ENCODE results near the gene FOXO3.
"Not testable (repeated sequence)": the region's sequence is repeated elsewhere in the genome, so short reads cannot be mapped to it uniquely, and the experiment has no call there.

FOXO3 gene

GRCh38 chr6:108630050-108630714, 69.5 kb downstream of the FOXO3 start:
- peak; percentile 31 for DNase-seq (ENCODE audit: low spot score)

DNA sequence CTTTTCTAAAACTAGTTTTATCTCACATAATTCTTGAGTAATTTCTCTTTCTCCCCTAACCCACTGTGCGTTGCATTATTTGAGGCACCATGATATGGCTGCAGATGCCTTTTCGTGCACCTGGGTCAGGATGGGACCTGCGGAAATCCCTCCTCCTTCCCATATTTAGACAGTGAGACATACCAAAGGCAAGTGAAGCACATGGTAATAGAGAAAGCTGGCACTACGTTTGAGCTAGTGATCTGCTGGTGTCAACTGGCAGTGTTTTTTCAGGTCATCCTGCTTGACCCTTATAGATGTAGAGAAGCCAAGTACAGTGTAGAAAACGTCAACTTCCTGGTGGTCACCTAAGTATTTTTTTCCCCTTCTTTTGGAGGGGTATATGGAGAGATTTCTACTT, 71.7 kb downstream of the FOXO3 start:
- no peak for DNase-seq (ENCODE audit: low spot score)

GRCh38 chr6:108633436-108633835, 72.7 kb downstream of the FOXO3 start:
- DNase-seq (ENCODE audit: low spot score): no peak

- DNase-seq (ENCODE audit: low spot score): peak; percentile 32
These were observed 74.9 kb downstream of the FOXO3 start for GRCh38 chr6:108635505-108636226.

DNA sequence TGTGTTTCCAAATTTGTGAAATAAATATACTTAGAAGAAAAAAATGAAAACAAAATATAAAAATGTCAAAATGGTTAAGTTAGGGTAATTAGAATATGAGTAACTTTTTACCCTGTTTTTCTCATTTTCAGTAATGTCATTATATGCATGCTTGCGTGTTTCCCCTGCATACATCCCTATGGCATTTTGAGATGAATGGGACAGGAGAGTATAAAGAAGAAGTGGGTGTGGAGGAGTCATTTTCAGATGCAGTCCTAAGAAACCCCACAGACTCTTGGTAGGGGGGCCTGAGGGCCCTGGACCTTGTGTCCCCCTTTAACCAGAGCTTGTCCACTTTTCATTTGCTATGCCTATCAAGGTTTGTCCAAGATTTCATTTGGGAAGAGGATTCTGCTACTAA, 77.2 kb downstream of the FOXO3 start:
- no peak for DNase-seq (ENCODE audit: low spot score)

GRCh38 chr6:108638993-108639392, 78.3 kb downstream of the FOXO3 start:
- DNase-seq (ENCODE audit: low spot score): no peak

- DNase-seq (ENCODE audit: low spot score): no peak
These were observed 79.4 kb downstream of the FOXO3 start for GRCh38 chr6:108640104-108640503.

DNA sequence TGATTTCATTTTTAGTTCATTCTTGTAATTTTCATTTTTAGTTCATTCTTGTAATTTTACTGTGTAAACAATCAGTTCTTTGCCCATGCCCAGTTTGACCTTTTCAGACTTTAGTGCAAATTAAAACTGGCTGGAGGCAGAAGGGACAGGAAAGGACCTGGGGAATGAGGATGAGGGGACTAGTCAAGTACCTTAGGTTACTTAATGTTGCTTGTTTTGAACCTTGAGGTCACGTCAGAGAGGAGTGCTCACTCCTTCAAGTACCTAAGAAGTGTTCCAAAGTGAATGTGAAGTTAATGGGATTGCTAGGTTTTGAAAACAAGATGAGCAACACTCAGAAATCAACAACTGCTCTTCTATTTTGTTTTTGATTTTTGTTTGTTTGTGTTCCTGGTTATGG, 82.5 kb downstream of the FOXO3 start:
- no peak for DNase-seq (ENCODE audit: low spot score)

GRCh38 chr6:108644252-108644651, 83.5 kb downstream of the FOXO3 start:
- no peak for DNase-seq (ENCODE audit: low spot score)

DNA sequence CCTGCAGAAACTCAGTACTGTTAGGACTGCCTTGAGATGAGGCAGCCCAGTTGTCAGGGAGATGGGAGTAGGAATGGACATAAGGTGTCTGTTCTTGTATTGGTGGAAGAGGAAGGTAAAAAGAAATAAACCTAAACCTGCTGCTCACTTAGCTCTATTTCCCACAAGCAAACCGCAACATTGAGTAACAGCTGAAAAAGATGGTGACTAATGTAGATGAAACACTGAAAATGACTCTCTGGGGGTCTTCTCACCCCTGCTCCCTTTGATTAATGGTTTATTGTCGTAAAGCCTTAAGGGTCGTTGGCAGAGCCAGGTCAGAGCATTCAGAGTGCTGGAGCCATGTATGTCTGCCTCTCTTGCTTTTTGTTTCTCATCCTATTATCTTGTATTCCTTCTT, 87.5 kb downstream of the FOXO3 start:
- DNase-seq (ENCODE audit: low spot score): no peak

GRCh38 chr6:108650325-108650724, 89.6 kb downstream of the FOXO3 start:
- no peak for DNase-seq (ENCODE audit: low spot score)

DNA sequence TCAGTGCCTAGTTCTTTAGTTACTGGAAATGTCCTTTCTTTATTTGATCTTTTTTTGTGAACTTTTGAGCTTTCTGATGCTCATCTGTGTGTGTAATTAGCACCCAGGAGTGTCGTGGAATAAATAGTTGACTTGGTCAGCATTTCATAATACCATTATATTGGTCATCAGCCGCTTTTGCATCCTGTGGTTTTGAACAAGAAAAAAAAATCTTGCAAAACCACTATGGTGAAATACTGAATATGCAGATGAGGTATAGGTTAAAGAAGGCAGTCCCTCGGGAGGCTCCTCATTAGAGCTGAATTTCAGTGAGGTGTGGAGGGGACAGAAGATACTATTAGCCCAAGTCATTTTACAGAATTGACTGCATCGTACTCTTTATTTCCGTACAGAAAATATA, 90.1 kb downstream of the FOXO3 start:
- no peak for DNase-seq (ENCODE audit: low spot score)

GRCh38 chr6:108651340-108652227, 90.9 kb downstream of the FOXO3 start:
- no peak for DNase-seq (ENCODE audit: low spot score)

- DNase-seq (ENCODE audit: low spot score): no peak
These were observed 91.7 kb downstream of the FOXO3 start for GRCh38 chr6:108652375-108652774.

DNA sequence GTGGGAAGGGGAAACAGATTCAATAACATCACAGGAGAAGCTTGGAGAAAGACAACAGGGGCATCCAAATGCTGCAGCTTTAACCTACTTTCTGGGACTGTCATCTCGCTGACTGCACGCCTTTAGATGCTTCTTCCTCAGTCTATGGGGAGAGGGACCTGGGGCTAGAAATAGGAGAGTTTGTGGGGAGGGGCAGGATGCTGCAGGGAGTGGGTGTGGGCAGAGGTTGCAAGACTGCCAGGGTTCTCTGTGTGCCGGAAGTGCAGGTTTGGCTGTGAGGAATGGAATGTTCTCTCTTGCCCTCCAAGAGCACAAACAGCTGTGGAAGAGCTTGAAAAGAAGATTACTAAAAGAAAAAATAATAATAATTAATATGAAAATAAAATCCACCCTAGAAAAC, 93.2 kb downstream of the FOXO3 start:
- no peak for DNase-seq (ENCODE audit: low spot score)

DNA sequence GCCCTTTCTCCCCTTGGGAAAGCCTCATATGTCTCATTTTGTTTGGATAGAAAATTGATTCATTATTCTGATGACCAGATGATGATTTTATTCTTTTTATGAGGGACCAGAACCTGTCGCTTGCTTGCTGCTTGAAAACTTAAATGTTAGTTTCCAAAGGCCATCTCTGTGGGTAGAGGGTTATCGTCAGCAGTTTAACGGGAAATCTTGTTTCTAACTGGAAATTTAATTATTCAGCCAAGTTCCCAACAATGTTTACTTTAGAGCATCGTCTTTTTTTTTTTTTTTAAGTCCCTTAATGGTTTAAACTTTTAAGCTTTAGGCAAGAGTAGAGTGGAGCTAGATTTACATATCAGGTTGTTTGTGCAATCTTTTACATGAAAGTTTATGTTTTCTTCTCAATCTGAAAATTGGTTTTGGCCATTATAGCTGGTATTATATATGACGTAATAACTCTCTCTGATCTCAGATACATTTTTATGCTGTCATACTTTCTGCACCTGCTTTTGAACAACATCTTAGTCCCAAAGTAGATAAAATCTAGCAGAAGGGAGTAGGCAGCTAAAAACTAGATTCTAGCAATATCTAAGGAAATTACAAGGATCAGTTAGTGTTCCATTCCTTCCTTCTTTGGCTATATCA, 93.9 kb downstream of the FOXO3 start:
- DNase-seq (ENCODE audit: low spot score): no peak

DNA sequence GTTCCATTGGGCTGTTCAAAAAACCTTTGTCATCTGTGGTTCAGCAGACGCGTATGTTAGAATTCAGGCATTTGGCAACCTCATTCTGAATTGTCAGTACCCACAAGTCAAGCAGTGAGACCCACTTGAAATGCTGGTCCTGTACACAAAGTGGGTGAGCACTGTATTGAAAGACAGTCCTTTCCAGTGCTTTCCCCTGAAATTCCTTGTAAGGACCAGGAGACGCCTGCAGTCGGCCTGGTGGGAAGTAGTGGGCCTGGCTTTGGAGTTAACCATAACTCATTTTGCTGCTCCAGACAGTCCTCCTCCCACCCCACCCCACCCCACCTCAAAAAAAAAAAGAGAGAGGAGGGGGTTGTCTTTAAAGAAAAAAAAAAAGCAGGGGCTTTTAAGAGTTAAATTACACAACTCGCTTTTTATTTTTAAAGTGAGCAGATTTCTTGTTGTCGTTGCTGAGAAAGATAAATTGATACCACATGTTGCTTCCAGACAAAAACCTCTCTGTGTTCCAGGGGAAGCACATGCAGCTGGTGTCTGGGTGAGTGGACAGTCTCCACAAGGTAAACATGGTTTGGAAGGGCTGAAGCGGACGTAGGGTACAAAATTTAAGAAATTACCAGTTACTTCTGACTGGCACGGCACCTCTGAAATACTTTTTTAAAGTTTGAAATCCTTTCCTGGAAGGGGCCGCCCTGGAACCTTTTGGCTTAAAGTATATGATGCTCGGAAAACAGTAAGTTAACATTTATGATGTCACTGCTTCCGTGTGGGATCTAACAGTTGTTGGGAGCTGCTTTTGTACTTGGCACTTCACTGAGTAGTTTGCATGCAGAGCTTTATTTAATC, 95.3 kb downstream of the FOXO3 start:
- DNase-seq (ENCODE audit: low spot score): no peak

DNA sequence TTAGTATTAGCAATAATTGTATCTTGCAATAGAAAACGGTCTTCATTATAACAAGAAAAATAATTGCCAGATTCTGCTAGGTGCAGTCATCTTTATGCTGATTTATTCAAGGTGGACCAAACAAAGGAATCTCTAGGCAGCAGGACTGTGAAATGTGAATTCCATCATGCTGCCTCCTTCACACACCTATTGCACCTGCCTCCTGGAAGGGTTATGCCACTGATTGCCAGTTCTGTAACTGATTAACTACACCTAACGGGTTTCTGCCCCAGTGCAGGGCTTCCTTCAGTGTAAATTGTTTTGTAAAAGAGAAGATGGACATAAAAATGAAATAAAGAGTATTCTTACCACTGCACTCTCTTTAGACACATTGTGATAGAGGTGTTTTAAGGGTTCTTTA, 96.1 kb downstream of the FOXO3 start:
- no peak for DNase-seq (ENCODE audit: low spot score)

GRCh38 chr6:108658174-108658573, 97.5 kb downstream of the FOXO3 start:
- no peak for DNase-seq (ENCODE audit: low spot score)

DNA sequence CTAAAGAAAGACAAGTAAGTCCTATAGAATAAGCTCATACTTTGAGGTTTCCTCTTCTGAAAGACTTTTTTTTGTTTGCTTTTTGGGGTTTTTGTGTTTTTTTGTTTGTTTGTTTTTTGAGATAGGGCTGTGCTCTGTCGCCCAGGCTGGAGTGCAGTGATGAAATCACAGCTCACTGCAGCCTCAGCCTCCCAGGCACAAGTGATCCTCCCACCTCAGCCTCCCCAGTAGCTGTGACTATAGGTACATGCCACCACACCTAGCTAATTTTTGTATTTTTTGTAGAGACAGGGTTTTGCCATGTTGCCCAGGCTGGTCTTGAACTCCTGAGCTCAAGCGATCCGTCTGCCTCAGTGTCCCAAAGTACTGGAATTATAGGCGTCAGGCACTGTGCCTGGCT, 98.1 kb downstream of the FOXO3 start:
- DNase-seq (ENCODE audit: low spot score): not testable (repeated sequence)

DNA sequence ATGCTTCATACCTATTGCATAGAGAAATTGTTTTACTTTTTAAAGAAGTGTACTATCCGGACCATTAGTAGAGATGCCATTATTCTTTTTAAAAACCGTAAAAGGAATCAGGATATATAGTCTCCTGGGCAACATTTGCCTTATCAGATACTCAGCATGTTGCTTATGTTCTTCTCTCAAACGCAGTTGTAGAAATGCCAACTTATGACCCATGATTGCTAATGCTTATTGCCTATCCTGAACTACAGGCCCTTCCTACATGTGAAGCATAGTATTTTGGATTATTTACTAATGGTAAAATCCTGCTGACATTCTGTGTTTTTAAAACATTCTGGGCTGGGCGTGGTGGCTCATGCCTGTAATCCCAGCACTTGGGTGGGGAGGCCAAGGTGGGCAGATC, 99.5 kb downstream of the FOXO3 start:
- no peak for DNase-seq (ENCODE audit: low spot score)
